ENCODE results near the gene FAM89A.
"Not testable (repeated sequence)": the region's sequence is repeated elsewhere in the genome, so short reads cannot be mapped to it uniquely, and the experiment has no call there.

Gene FAM89A

GRCh38 chr1:231000201-231000600, 39.9 kb downstream of the FAM89A start:
- TF ChIP-seq CTCF (conservative IDR thresholded peaks at IDR 0.05), result no peak
- H3K27ac ChIP-seq, result no peak overlapping the region

GRCh38 chr1:230994860-230995259, 45.2 kb downstream of the FAM89A start:
- no peak overlapping the region for H3K27ac ChIP-seq
- TF ChIP-seq CTCF (conservative IDR thresholded peaks at IDR 0.05), result no peak

GRCh38 chr1:230992100-230992774, 47.8 kb downstream of the FAM89A start:
- H3K27ac ChIP-seq, result no peak overlapping the region
- TF ChIP-seq CTCF (conservative IDR thresholded peaks at IDR 0.05), result no peak

GRCh38 chr1:230987448-230987847, 52.6 kb downstream of the FAM89A start:
- H3K27ac ChIP-seq, result no peak overlapping the region
- no peak for TF ChIP-seq CTCF (conservative IDR thresholded peaks at IDR 0.05)

GRCh38 chr1:230986976-230987375, 53.1 kb downstream of the FAM89A start:
- no peak overlapping the region for H3K27ac ChIP-seq
- no peak for TF ChIP-seq CTCF (conservative IDR thresholded peaks at IDR 0.05)

- no peak overlapping the region for H3K27ac ChIP-seq
- no peak for TF ChIP-seq CTCF (conservative IDR thresholded peaks at IDR 0.05)
Observed at GRCh38 chr1:230985711-230986110, 54.3 kb downstream of the FAM89A start.

- H3K27ac ChIP-seq, result not testable (repeated sequence)
Observed at GRCh38 chr1:230984622-230985515, 55.2 kb downstream of the FAM89A start.

- TF ChIP-seq CTCF (conservative IDR thresholded peaks at IDR 0.05), result no peak
- H3K27ac ChIP-seq, result no peak overlapping the region
Observed at GRCh38 chr1:230983811-230984210, 56.2 kb downstream of the FAM89A start.
